HEK293T (cell line): Measurements from ENCODE around the gene LRRC37A2.
"Not testable (repeated sequence)": the region's sequence is repeated elsewhere in the genome, so short reads cannot be mapped to it uniquely, and the experiment has no call there.

Experiments used
- ARNT ChIP-seq: fragments of 450-650 bp; IDR thresholded peaks from 2 replicates; pipeline ENCODE4 v1.6.1; 2017; ENCODE audit warnings: mild to moderate bottlenecking
- ELF4 ChIP-seq: fragments of 450-650 bp; IDR thresholded peaks from 2 replicates; pipeline ENCODE4 v1.6.1; 2017; ENCODE audit warnings: antibody characterized with exemption
- L3MBTL2 ChIP-seq: fragments of 450-650 bp; conservative IDR thresholded peaks from 2 replicates; pipeline ENCODE4 v1.6.1; 2016; ENCODE audit warnings: mild to moderate bottlenecking
- LEF1 ChIP-seq: fragments of 450-650 bp; IDR thresholded peaks from 2 replicates; pipeline ENCODE4 v1.6.1; 2017; ENCODE audit warnings: mild to moderate bottlenecking, borderline replicate concordance
- SP1 ChIP-seq: fragments of 450-650 bp; IDR thresholded peaks from 2 replicates; pipeline ENCODE4 v1.6.1; 2017
- ZNF384 ChIP-seq: fragments of 450-650 bp; IDR thresholded peaks from 2 replicates; pipeline ENCODE4 v1.6.1; 2016

GRCh38 chr17:46580082-46580481, 67.8 kb downstream of the LRRC37A2 start:
- TF ChIP-seq ELF4, ZNF384, SP1, LEF1, ARNT, L3MBTL2: not testable (repeated sequence)
